GDM1 (cell line): ENCODE data around the gene ARHGEF25.
"Not testable (repeated sequence)": the region's sequence is repeated elsewhere in the genome, so short reads cannot be mapped to it uniquely, and the experiment has no call there.

Experiments used
- DNase-seq: peaks from one replicate; lab custom pipeline; 2025; lab: John Stamatoyannopoulos, UW

Gene ARHGEF25

DNA sequence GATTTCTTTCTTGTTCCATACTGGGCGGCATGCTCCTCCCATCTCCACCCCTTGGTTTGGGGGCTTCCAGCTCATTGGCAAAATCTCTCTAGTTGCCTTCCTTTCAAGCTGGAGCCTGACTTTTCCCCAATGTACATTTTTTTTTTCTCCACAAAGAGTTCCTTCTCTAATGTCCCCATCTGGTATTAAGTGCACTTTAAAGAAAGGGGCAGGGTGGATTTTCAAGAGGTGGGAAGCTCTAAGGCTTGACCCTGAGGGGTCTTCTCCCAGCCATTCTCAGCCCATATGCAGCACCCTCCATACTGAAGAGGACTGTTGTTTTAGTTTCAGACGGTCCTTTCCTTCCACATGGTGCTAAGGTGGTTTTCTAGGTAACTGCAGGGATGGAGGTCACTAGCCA, 26.1 kb upstream of the ARHGEF25 start:
- DNase-seq, result no peak

GRCh38 chr12:57586128-57586527, 25.1 kb upstream of the ARHGEF25 start:
- no peak for DNase-seq

DNA sequence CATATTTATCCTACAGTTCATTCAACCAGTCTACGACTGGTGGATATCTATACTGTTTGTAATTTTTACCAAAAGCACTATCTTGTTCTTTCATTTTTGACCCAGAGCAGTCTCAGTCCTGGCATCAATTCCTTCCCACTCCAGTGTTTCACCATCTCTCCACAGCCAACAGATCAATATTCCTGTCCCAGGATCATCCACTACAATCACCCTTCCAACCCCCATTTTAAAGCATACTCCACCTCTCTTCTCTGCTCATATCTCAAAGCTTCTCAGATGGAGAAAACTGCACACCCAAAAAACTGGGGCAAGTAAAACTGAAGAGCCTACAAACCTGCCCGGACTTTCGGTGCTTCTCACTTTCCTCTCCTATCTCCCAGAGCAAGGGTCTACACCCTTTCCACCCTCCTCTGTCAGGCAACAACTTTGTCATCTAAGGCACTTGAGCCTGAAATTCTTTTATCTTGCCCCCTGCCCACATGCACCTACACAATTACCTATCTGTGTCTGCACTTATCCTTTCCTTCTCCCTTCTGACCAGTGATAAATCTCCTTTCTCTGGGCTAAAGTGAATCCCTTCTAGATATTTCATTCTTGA, 24.3 kb upstream of the ARHGEF25 start:
- DNase-seq, result no peak

- DNase-seq, result not testable (repeated sequence)
Measured at GRCh38 chr12:57588951-57589610, 22.2 kb upstream of the ARHGEF25 start.

GRCh38 chr12:57590479-57590863, 20.8 kb upstream of the ARHGEF25 start:
- DNase-seq, result no peak

DNA sequence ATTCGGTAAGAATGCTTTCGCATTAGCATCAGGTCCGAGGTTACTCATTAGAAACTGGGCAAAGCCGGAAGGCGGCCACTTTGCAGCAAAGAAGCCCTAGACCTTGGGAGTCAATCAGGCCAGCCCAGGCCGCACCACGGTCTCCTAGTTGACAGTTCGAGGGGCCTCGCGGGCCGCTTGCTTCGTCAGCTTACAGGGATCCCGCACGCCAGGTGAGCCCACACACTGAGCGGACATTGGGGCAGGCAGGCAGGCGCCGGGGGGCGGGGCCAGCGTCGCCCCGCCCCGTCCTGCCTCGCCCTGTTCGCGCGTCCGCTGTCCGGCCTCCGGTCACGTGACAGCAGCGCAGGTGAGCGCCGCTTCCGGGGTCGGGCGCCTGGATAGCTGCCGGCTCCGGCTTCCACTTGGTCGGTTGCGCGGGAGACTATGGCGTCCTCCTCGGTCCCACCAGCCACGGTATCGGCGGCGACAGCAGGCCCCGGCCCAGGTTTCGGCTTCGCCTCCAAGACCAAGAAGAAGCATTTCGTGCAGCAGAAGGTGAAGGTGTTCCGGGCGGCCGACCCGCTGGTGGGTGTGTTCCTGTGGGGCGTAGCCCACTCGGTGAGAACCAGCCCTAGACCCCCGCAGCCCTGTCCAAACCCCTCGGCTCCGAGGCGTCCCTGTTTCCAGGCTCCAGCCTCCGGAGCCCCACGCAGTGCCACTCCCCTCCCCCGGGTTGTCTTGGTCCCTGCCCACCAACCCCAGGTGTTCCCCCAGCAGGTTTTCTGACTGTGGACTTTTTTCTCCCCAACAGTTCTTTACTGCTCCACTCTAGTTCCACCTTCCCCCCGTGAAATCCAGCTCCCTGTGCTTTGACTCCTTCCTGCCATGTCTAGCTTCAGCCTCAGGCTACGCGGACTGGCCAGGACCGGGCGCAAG, 20.1 kb upstream of the ARHGEF25 start, which contains the start of gene PIP4K2C:
TSS of gene PIP4K2C (plus strand) at position 329 of the 918 bp plus-strand sequence. CDS start at position 427, 98 bp downstream.
- DNase-seq, result peak; percentile 25

GRCh38 chr12:57591782-57592325, 19.4 kb upstream of the ARHGEF25 start:
- DNase-seq, result no peak

DNA sequence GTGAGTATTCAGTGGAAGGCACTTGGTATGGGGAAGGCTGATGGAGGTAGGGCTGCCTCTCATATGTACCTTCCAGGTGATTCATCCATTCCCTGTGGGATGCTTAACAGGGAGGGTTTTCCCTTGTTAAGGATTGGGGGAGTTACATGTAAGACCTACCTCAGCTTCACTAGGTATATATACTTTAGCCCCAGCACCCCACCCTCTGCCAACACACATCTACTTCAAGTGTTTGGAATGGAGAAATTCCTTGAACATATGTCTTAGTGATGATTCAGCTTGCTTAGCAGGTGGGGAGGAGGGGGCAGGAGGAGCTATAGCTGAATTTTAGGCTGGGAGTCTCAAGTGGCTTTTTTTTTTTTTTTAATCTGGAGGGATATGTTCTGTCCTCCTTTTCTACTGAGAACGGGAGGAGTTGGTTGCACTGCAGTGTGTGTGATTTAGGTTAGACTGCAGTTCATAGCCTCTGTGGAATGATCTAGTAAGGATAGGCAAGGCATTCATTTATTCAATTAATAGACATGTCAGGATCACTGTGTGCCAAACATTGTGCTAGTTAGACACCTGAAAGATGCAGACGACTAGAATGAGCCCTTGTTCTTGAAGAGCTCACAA, 18.6 kb upstream of the ARHGEF25 start:
- no peak for DNase-seq

GRCh38 chr12:57593187-57593586, 18.0 kb upstream of the ARHGEF25 start:
- DNase-seq, result no peak

- no peak for DNase-seq
Measured at GRCh38 chr12:57600395-57600794, 10.8 kb upstream of the ARHGEF25 start.

DNA sequence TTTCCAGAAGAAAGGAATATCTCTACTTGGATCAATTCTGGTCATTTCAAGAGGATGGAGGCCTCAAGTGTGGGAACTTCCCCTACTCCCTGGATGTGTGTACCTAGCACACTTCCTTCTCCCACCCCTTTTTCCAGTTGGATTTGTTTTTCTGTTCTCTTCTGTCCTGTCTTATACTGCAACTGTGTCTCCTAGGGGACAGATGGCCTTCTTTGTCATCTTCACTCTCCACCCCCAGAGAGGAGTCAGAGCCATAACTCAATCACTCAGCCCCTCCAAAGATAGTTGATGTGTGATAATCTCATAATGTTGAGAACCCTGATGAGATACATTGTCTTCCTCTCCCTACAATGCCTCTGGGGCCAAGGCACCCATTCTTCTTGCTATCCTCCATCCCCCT, 8.7 kb upstream of the ARHGEF25 start:
- no peak for DNase-seq

DNA sequence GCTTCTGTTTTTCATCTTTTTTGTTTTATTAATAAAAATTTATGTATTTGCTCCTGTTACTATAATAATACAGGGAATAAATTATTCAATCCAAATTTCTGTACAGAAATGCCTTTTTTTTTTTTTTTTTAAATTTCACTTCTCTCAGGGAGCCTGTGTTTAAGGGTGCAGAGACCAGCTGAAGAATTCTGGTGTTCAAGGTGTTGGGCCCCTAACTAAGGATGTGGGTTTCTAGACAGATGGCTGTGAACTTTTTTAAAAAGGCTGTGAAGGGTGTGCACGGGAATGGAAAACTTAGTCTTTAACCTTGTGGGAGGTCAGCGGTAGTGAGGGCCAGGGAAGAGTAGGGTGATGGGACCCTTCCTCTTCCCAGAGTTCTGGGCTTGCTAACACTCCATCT, 7.9 kb upstream of the ARHGEF25 start:
- no peak for DNase-seq

- DNase-seq, result no peak
Measured at GRCh38 chr12:57603815-57604453, 7.3 kb upstream of the ARHGEF25 start.

DNA sequence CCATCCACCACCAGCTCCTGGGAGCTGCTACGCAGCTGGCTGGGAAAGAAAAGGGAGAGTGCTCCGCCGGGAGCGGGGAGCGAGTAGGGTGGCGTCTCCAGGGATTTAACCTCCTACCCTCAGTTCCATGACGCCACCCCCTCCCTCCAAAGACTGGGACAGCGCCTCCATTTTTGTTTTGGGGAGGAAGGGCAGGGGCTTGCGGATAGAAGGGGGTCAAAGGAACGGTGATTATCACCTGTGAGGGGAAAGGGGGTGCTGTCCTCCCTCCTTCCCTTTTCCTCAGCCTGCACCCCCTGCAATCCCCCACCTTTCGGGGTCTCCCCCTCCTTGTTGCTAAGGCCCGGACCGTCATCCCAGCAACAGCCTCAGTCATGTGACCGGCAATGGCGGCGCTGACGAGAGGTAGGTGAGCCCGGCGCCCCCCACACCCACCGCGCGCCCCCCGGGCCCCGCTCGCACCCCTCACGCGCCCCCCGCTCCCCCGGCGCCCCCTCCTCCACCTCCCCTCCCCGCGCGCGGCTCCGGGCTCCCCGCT, 6.7 kb upstream of the ARHGEF25 start, which contains the start of gene DTX3:
TSS of gene DTX3 (plus strand) at position 371 of the 538 bp plus-strand sequence. CDS start 1,694 bp downstream, outside the sequence.
- no peak for DNase-seq

DNA sequence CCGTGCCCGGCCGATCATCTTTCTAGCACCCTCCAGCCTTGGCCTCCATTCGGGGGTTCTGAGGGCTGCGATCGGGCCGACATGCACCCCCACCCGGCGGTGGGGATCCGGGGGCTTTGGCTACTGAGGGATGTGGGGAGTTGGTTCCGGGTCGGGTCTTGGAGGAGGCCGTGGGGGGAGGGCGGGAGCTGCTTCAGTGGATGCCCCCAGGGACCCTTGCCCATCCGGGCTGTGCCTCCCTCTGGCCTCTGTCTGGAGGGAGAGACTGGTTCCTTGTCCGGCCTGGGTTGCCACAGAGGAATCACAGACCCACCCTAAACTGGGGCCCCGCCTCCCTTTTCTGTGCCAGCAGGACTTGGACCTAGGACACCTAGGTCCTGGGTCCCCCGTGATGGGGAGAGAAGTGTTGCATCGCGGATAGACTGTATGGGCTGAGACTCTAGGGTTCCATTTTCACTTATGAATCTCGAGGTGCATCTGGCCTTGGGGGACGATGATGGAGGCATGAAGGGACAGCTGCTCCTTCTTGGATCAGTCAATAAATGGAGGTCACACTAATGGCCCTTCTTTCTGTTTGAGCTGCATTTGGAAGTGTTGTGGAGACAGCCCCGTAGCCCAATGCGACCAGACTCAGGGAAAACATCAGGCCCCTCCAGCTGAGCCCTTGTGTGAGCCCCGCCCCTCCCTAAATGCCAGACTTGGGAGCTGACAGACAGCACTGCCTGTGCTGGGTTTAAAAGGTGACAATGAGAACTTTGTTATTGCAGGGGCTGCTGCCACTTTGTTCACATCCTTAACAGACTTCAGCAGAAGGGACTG, 6.0 kb upstream of the ARHGEF25 start:
- DNase-seq, result no peak

GRCh38 chr12:57605811-57606311, 5.4 kb upstream of the ARHGEF25 start:
- no peak for DNase-seq

- no peak for DNase-seq
Measured at GRCh38 chr12:57606399-57606798, 4.8 kb upstream of the ARHGEF25 start.

- DNase-seq, result no peak
Measured at GRCh38 chr12:57606821-57607220, 4.4 kb upstream of the ARHGEF25 start.

DNA sequence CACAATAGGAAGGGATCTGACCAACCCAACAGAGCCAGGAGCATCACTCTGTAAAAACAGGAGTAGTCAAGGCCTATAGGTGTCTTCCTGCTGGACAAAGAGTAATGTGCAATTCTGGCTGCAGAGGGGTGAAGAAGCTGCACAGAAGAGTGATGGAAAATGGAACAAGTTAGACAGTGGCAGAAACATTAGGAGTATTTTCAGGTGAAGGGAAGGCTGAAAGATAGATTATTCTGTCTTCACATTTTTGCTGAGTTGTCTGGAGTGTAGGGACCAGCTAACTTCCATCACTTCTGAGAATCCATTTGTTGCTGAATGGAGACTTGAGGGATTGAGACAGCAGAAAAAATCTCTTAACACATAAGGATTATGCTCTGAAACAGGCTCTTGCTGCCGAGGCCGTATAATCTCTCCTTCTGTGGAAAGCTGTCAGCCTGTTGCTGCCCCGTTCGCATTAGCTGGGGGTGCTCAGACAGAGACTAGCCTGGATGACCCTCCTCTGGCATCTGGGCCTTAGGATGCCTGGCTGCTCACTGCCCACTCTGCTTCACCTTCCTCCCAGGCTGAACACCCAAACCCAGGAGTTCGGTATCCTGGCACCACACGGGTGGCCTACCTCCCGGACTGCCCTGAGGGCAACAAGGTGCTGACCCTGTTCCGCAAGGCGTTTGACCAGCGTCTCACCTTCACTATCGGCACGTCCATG, 3.1 kb upstream of the ARHGEF25 start:
- DNase-seq, result no peak
